Measurements from ENCODE around the gene GRM4. TPM values are rescaled to one million over a fixed set of nuclear protein-coding genes. Genes with fewer than 3 reads are reported as not detected.

GRM4 gene
- total RNA-seq, 1 donor from 2014 or later = not detected

- intact Hi-C loops (cut with DNase I) = no loop called here
- ATAC-seq (no peak), DNase-seq (ENCODE audit: missing footprints) (no peak)
These were observed 147.2 kb downstream of the GRM4 start for GRCh38 chr6:33998660-33999059.

GRCh38 chr6:33997265-33997664, 148.6 kb downstream of the GRM4 start:
- DNase-seq (ENCODE audit: missing footprints) (no peak), ATAC-seq (no peak)
- intact Hi-C loops (cut with DNase I) = no loop called here

GRCh38 chr6:33996120-33996475, 149.8 kb downstream of the GRM4 start:
- intact Hi-C loops (cut with DNase I) = no loop called here
- DNase-seq (ENCODE audit: missing footprints) = no peak

DNA sequence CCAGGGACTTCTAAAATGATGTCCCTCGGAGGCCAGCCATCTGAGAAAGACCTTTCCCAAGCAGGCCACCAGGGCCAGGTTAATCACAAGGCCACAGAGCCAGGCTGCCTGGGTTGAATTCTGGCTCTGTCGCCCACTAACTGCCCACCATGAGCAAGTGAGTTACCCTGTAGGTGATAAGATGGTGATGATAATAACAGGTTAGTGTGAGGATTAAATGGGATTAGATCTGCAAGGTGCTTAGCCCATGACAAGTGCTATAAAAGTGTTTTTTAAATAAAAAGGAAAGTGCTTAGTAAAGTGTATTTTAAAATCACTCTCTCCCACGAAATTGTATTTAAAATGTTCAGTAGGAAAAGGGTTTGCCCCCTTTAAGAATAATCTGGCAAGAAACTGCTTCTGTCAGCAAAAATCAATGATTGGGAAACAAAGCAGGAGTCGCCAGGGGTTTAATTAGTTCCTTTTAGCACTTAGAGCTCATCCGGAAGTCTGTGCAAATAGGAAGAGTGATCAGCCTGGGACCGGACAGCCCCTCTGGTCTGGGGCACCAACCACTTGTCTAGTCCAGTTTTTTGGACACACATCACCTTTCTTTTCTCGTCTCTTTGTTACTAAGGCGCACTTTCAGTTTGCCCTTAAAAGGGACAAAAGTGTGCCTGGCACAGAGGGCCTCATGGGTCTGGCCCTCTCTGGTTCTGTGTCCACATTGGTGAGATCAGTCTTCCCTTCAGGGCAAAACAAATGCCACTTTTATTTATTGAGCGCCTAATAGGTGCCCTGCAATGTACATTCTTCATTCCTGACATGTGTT, 150.4 kb downstream of the GRM4 start:
- intact Hi-C loops (cut with DNase I) = no loop called here
- ATAC-seq (no peak), DNase-seq (ENCODE audit: missing footprints) (no peak)

More at GRCh38 chr6:33996120-33996475, 149.8 kb downstream of the GRM4 start:
- no peak for ATAC-seq

DNA sequence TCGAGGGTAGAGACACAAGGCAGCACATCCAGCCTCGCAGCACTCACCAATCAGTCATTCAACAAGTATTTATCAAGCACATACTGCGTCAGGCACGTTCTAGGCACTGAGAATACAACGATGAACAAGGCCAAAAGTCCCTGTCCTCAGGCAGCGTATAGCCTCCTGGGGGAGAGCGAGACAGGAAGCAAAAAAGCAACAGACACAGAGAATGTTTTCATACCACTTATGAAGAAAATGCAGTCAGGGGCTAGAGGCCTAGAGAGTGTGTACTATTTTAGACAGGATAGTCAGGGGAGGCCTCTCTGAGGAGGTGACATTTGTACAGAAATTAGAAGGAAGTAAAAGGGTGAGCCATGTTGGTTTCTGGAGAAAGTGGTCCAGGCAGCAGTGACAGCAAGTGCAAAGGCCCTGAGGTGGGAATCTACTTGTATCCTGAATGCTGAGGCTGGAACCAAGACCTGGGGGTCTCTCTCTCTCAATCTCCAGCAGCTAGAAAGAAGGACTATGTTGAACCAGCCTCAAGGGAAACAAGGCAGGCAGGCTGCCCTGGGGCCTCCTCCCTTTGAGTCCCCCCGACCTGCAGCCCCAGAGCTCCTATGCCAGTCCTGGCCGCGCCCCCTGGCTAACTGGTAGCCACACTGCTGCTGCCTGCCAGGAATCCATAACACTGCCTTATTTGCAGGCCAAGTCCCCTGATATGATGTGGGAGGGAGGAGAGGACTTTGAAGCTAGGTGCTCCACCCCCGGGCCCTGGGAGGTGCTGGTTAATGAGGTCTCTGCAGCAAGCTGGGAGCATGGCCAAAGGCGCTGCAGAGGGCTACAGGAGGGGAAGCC, 151.2 kb downstream of the GRM4 start:
- DNase-seq (ENCODE audit: missing footprints) (no peak), ATAC-seq (no peak)
- intact Hi-C loops (cut with DNase I) = no loop called here

- no peak for ATAC-seq
- intact Hi-C loops (cut with DNase I) = no loop called here
- no peak for DNase-seq (ENCODE audit: missing footprints)
These were observed 152.0 kb downstream of the GRM4 start for GRCh38 chr6:33993653-33994471.

GRCh38 chr6:33993091-33993490, 152.8 kb downstream of the GRM4 start:
- DNase-seq (ENCODE audit: missing footprints) (no peak), ATAC-seq (no peak)
- intact Hi-C loops (cut with DNase I) = no loop called here

GRCh38 chr6:33992191-33992590, 153.7 kb downstream of the GRM4 start:
- ATAC-seq (no peak), DNase-seq (ENCODE audit: missing footprints) (no peak)
- intact Hi-C loops (cut with DNase I) = no loop called here

- ATAC-seq = no peak
- intact Hi-C loops (cut with DNase I) = no loop called here
- no peak for DNase-seq (ENCODE audit: missing footprints)
These were observed 154.3 kb downstream of the GRM4 start for GRCh38 chr6:33991610-33992009.

DNA sequence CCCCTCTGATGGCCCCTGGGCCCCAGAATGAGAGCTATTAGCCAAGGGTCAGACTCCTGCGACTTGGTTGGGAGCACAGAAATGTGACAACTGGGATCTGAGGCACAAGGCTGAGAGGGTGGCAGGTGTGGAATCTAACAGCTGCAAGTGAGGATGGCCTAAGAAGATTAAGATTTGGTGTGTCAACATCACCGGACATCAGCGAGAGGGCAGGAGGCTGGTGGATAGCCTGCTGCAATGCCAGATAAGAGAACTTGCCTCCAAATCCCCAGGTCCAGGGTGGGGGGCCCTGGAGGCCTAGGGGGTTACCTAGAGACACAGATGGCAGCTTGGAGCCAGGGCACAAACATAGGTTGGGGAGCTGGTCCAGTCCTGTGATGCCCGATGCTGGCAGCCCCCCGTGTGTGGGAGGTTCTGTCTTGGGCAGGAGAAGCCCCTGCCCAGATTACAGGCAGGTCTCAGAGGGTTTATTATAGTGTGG, 155.8 kb downstream of the GRM4 start:
- intact Hi-C loops (cut with DNase I) = no loop called here
- ATAC-seq (no peak), DNase-seq (ENCODE audit: missing footprints) (no peak)

GRCh38 chr6:33989016-33989854, 156.7 kb downstream of the GRM4 start:
- no peak for ATAC-seq
- intact Hi-C loops (cut with DNase I) = no loop called here
- no peak for DNase-seq (ENCODE audit: missing footprints)

DNA sequence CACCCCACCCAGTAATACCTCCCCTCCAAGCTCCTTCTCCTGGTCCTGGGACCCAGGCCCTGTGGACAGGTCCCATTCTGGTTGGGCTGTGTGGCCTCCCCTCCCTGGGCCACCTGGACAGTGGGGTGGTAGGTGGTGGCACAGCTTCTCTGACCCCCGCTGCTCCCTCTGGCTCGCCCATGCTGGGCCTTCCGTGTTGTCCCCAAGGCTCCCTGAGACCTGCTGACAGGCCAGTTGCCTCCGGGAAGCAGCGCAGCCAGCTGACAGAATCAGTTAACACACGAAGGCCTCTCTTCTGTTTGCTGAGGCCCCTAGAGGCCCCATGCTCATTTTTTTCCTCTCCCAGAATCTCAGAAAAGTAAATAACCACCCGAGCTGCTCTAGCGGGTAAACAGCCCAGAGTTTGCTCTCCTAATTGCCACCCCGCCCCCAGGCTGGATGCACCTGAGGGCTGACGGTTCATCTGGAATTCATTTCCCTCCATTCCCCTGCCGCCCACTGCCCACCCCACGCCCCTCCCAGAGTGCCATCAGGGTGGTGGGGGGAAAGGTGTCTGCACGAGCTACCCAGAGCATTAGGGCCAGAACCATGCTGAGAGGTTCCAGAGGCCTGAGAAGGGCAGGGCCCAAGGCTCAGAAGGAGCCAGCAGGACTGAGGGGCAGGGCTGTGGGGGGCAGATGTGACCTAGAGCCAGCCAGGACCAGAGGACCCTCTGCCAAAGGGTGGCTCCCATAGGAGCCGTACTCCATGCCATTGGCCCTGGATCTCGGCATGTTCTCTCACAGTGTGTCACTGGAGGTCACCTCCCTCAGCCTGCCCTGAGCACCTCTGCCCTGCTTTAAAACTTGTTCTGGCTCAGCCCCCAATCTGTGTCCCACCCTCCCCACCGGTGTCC, 157.5 kb downstream of the GRM4 start:
- ATAC-seq (no peak), DNase-seq (ENCODE audit: missing footprints) (no peak)
- intact Hi-C loops (cut with DNase I) = no loop called here

- ATAC-seq (no peak), DNase-seq (ENCODE audit: missing footprints) (no peak)
- intact Hi-C loops (cut with DNase I) = no loop called here
These were observed 158.3 kb downstream of the GRM4 start for GRCh38 chr6:33987531-33988021.

GRCh38 chr6:33985947-33986346, 159.9 kb downstream of the GRM4 start:
- ATAC-seq = no peak
- no peak for DNase-seq (ENCODE audit: missing footprints)
- intact Hi-C loops (cut with DNase I) = no loop called here

DNA sequence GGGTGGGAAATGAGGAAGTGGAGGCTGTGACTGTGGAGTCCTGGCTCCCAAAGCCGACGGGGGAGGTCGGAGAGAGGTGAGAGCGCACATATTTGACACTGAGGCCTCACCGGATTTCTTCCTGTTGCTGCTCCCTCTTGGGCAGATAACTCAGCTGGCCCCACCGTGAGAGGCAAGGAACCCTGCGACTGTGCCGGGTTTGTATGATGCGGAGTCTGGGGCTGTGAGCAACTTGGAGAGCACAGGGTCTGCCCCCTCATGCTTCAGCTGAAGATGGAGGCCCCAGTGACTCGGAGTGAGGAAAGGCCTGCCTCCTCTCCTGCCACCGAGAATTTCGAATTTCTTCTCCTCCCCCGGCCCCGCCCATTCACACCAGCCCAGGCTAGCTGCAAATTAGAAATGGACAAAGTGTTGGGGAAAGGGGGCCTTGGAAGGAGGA, 160.6 kb downstream of the GRM4 start:
- DNase-seq (ENCODE audit: missing footprints) (no peak), ATAC-seq (no peak)
- intact Hi-C loops (cut with DNase I) = no loop called here

GRCh38 chr6:33984466-33985312, 161.2 kb downstream of the GRM4 start:
- intact Hi-C loops (cut with DNase I) = no loop called here
- DNase-seq (ENCODE audit: missing footprints) (no peak), ATAC-seq (no peak)

Data from Right ventricle myocardium inferior (tissue), 1 donor.